Adrenal gland (tissue), 12 donors: ENCODE results near the gene ARHGAP23. TPM values are rescaled to one million over a fixed set of nuclear protein-coding genes. Genes with fewer than 3 reads are reported as not detected.

ENCODE experiments used
- DNase-seq, 7 donors: peaks; one replicate each; pipeline ENCODE4 v3.0.0-alpha.2; 2019 to 2020
- H3K27ac ChIP-seq, 5 donors: fragments of 200-600 bp; sonication (generic) in 4 of 5; 1 replicate in 3 of 5; 2 replicates in 2 of 5; pipeline versions ENCODE4 v1.5.1 to v1.8.0; 2016 to 2020; ENCODE audit warnings: mild to moderate bottlenecking in 1 of 5
- H3K27me3 ChIP-seq: fragments of 200-600 bp; 2 replicates; pipeline ENCODE4 v1.8.0; 2021
- H3K36me3 ChIP-seq, 2 donors: fragments of 200-600 bp; replicated peaks in 1 of 2; 1 replicate in 1 of 2; 2 replicates in 1 of 2; pipeline versions ENCODE4 v1.5.1 to v1.8.0; 2018 to 2022
- H3K4me1 ChIP-seq, 2 donors: fragments of 200-600 bp; replicated peaks in 1 of 2; 1 replicate in 1 of 2; 2 replicates in 1 of 2; pipeline versions ENCODE4 v1.5.1 to v1.8.0; 2018 to 2021
- H3K4me3 ChIP-seq, 4 donors: fragments of 200-600 bp; sonication (generic) in 3 of 4; one replicate each; pipeline ENCODE4 v1.5.1; 2016 to 2018
- H3K9me3 ChIP-seq, 3 donors: fragments of 200-600 bp; sonication (generic) in 1 of 3; replicated peaks in 1 of 3; 1 replicate in 2 of 3; 2 replicates in 1 of 3; pipeline versions ENCODE4 v1.5.1 to v1.8.0; 2016 to 2021
- CTCF ChIP-seq, 6 experiments: fragments of 450-650 bp in 4 of 6; fragments of 200-600 bp in 2 of 6; sonication (generic) in 1 of 6; IDR thresholded peaks; 1 replicate in 5 of 6; 2 replicates in 1 of 6; pipeline versions ENCODE4 v1.5.1 to v1.8.0; 2016 to 2021; ENCODE audit warnings: antibody characterized with exemption in 6 of 6, mild to moderate bottlenecking in 2 of 6, moderate library complexity in 1 of 6
- POLR2A ChIP-seq, 2 donors: fragments of 450-650 bp; IDR thresholded peaks; one replicate each; pipeline ENCODE4 v1.6.1; 2017; ENCODE audit warnings: antibody characterized with exemption in 2 of 2, mild to moderate bottlenecking in 2 of 2, moderate library complexity in 1 of 2
- WGBS, 4 donors: extraction: QIAGEN DNeasy Blood & Tissue Kit in 2 of 4; methylation state at CpG; one replicate each; pipeline versions ENCODE4 v1.1.5 to v1.1.7; 2013 to 2017; 5-methylcytosine and 5-hydroxymethylcytosine counted together
- intact Hi-C, 2 donors: fragments of 100-400 bp; cut with DNase I; formaldehyde crosslinking; loops; one replicate each; pipeline versions ENCODE4 v1.14.1 to v1.15.0; 2022 to 2023
- polyA plus RNA-seq, 3 donors: library from polyadenylated mRNA; stranded (reverse); fragments of 200-250 nt in 2 of 3; fragments of 350-450 nt in 1 of 3; fragmentation: Illumina TruSeq in 1 of 3; extraction: RNeasy Lipid Tissue Mini Kit (QIAGEN cat#74804) in 1 of 3; gene quantifications; one replicate each; pipeline ENCODE4 v1.2.3, GENCODE V29; 2013 to 2014
- total RNA-seq, 9 donors: library from RNA; depleted of rRNA in 4 of 9; stranded (reverse); fragments of >200 nt in 4 of 9; fragments of 120-200 nt in 1 of 9; fragmentation: NEBNext Ultra II Directional in 1 of 9; extraction: Animal tissue kit (Norgen Biotek cat#: 25700) in 1 of 9; gene quantifications; one replicate each; pipeline versions ENCODE4 v1.1.0 to v1.2.4, GENCODE V29; 2013 to 2023
- donor health status: healthy with polysubstance abuse.
- donor health status: Bipolar disorder and iron deficiency.
- donor health status: DM: yes; HTN: yes; CAD: no.
- donor health status: DM: no; HTN: no; CAD: no.
- donor health status: DM: no; HTN: no; CAD: no.
- donor health status: DM: yes; HTN: yes; CAD: no.

Gene ARHGAP23
- total and polyA plus RNA-seq, 12 donors, result 4.4 to 71.9 (median 26.4) TPM

- no peak for DNase-seq
- Histone ChIP-seq H3K36me3 (peaks cover 0 to 24% of the 10 kb centered on the region in 2 donors), H3K27me3 (no peaks in the 10 kb centered on the region), H3K4me3 (no peak overlapping the region), H3K27ac (no peak overlapping the region), H3K9me3 (no peaks in the 10 kb centered on the region), H3K4me1 (peaks cover 31 to 38% of the 10 kb centered on the region in 2 donors)
- 92 to 94% (median 93%) methylated on average over 5 to 6 of the region's 6 CpGs for WGBS, 4 donors
- no peak for TF ChIP-seq POLR2A (IDR thresholded peaks at IDR 0.05)
- no peak for TF ChIP-seq CTCF (IDR thresholded peaks at IDR 0.05)
- intact Hi-C loops, result no loop called here
Measured at GRCh38 chr17:38458521-38458920, 30.3 kb downstream of the ARHGAP23 start.

- H3K4me1 ChIP-seq, result peaks cover 37 to 43% of the 10 kb centered on the region in 2 donors
Measured at GRCh38 chr17:38459567-38459966, 31.3 kb downstream of the ARHGAP23 start.

GRCh38 chr17:38460082-38460715, 31.9 kb downstream of the ARHGAP23 start:
- no peak overlapping the region for H3K4me3 ChIP-seq
- WGBS, 4 donors, result 84 to 88% (median 86%) methylated on average over 10 to 12 of the region's 12 CpGs
- no peak overlapping the region for H3K27ac ChIP-seq
- intact Hi-C loops, result no loop called here
- H3K9me3 ChIP-seq, result no peaks in the 10 kb centered on the region
- DNase-seq, result no peak
- H3K36me3 ChIP-seq, result peaks cover 0 to 24% of the 10 kb centered on the region in 2 donors
- no peaks in the 10 kb centered on the region for H3K27me3 ChIP-seq
- TF ChIP-seq POLR2A (IDR thresholded peaks at IDR 0.05) (no peak), CTCF (IDR thresholded peaks at IDR 0.05) (no peak)
- peaks cover 36 to 43% of the 10 kb centered on the region in 2 donors for H3K4me1 ChIP-seq

More at GRCh38 chr17:38459567-38459966, 31.3 kb downstream of the ARHGAP23 start:
- TF ChIP-seq POLR2A (IDR thresholded peaks at IDR 0.05), result no peak
- no peak for TF ChIP-seq CTCF (IDR thresholded peaks at IDR 0.05)
- Histone ChIP-seq H3K27ac (no peak overlapping the region), H3K27me3 (no peaks in the 10 kb centered on the region), H3K36me3 (peaks cover 0 to 24% of the 10 kb centered on the region in 2 donors), H3K9me3 (no peaks in the 10 kb centered on the region), H3K4me3 (no peak overlapping the region)
- WGBS, 4 donors, result 52 to 67% (median 58%) methylated on average over 1 to 6 of the region's 6 CpGs
- DNase-seq, result peak in 1 of 7 donors; percentile 53
- intact Hi-C loops, result no loop called here

- Histone ChIP-seq H3K36me3 (peaks cover 0 to 24% of the 10 kb centered on the region in 2 donors), H3K4me3 (no peak overlapping the region), H3K4me1 (peaks cover 35 to 43% of the 10 kb centered on the region in 2 donors), H3K27me3 (no peaks in the 10 kb centered on the region), H3K9me3 (no peaks in the 10 kb centered on the region), H3K27ac (no peak overlapping the region)
- intact Hi-C loops, result no loop called here
- TF ChIP-seq CTCF (IDR thresholded peaks at IDR 0.05) (no peak), POLR2A (IDR thresholded peaks at IDR 0.05) (no peak)
- DNase-seq, result no peak
- 81 to 89% (median 87%) methylated on average over 14 to 19 of the region's 19 CpGs for WGBS, 4 donors
Measured at GRCh38 chr17:38460716-38461630, 32.7 kb downstream of the ARHGAP23 start.
